NB4 (cell line): ENCODE measurements around the gene NDUFA3.

Experiments used
- MYC ChIP-seq: IDR thresholded peaks from 2 replicates; pipeline ENCODE4 v1.6.1; 2011; ENCODE audit warnings: low read depth, low read length
- POLR2A ChIP-seq: IDR thresholded peaks from 2 replicates; pipeline ENCODE4 v1.6.1; 2011; ENCODE audit warnings: mild to moderate bottlenecking; ENCODE audit not compliant: insufficient read length; ENCODE audit errors: extremely low read depth
- TF ChIP-seq, protein P1 (sequence below): IDR thresholded peaks from one replicate; pipeline ENCODE4 v1.5.1; 2012; ENCODE audit warnings: low read depth, low read length

DNA sequence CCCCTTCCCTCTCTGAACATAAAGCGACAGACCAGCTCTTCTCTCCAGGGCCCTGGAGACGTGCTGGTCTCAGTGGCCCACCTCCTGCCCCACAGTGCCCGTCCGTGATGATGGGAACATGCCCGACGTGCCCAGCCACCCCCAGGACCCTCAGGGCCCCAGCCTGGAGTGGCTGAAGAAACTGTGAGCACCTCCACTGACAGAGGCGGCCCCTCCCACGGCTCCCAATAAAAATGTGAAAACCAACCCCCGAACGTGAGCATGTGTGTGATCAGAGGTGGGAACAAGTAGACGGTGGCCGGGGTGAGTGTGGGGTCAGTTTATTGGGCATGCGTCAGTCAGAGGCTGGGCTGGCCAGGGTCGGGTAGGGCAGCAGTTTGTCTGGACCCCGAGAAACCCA lies 4.1 kb downstream of the NDUFA3 start:
- TF ChIP-seq POLR2A, result no peak
- TF ChIP-seq, protein P1, sequence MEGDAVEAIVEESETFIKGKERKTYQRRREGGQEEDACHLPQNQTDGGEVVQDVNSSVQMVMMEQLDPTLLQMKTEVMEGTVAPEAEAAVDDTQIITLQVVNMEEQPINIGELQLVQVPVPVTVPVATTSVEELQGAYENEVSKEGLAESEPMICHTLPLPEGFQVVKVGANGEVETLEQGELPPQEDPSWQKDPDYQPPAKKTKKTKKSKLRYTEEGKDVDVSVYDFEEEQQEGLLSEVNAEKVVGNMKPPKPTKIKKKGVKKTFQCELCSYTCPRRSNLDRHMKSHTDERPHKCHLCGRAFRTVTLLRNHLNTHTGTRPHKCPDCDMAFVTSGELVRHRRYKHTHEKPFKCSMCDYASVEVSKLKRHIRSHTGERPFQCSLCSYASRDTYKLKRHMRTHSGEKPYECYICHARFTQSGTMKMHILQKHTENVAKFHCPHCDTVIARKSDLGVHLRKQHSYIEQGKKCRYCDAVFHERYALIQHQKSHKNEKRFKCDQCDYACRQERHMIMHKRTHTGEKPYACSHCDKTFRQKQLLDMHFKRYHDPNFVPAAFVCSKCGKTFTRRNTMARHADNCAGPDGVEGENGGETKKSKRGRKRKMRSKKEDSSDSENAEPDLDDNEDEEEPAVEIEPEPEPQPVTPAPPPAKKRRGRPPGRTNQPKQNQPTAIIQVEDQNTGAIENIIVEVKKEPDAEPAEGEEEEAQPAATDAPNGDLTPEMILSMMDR, result no peak
- TF ChIP-seq MYC, result no peak
